IPS-15b (cell line): ENCODE measurements around the gene MYO9A.
"Not testable (repeated sequence)": the region's sequence is repeated elsewhere in the genome, so short reads cannot be mapped to it uniquely, and the experiment has no call there.

Experiments
- H3K27me3 ChIP-seq: one replicate; pipeline ENCODE4 v1.6.1; 2013; ENCODE audit warnings: low read length; ENCODE audit not compliant: control insufficient read depth, insufficient read depth
- H3K36me3 ChIP-seq: one replicate; pipeline ENCODE4 v1.6.1; 2013; ENCODE audit warnings: low read length; ENCODE audit not compliant: control insufficient read depth, insufficient read depth
- H3K4me1 ChIP-seq: one replicate; pipeline ENCODE4 v1.6.1; 2013; ENCODE audit warnings: mild to moderate bottlenecking, low read length; ENCODE audit not compliant: control insufficient read depth, insufficient read depth
- H3K4me3 ChIP-seq: one replicate; pipeline ENCODE4 v1.5.1; 2013; ENCODE audit warnings: low read depth, low read length
- H3K9ac ChIP-seq: one replicate; pipeline ENCODE4 v1.6.1; 2013; ENCODE audit warnings: low read depth, mild to moderate bottlenecking, low read length
- H3K9me3 ChIP-seq: one replicate; pipeline ENCODE4 v1.6.1; 2013; ENCODE audit warnings: mild to moderate bottlenecking, low read length; ENCODE audit not compliant: control insufficient read depth, insufficient read depth

Gene MYO9A

GRCh38 chr15:72021604-72022003 is 96.3 kb downstream of the MYO9A start:
- H3K4me1 ChIP-seq: no peaks in the 10 kb centered on the region
- no peaks in the 10 kb centered on the region for H3K36me3 ChIP-seq
- H3K27me3 ChIP-seq: no peaks in the 10 kb centered on the region
- no peaks in the 10 kb centered on the region for H3K9me3 ChIP-seq
- H3K9ac ChIP-seq: no peak overlapping the region
- no peak overlapping the region for H3K4me3 ChIP-seq

GRCh38 chr15:72020799-72021198 is 97.2 kb downstream of the MYO9A start:
- no peak overlapping the region for H3K9ac ChIP-seq
- no peak overlapping the region for H3K4me3 ChIP-seq
- no peaks in the 10 kb centered on the region for H3K4me1 ChIP-seq
- H3K9me3 ChIP-seq: no peaks in the 10 kb centered on the region
- no peaks in the 10 kb centered on the region for H3K36me3 ChIP-seq
- no peaks in the 10 kb centered on the region for H3K27me3 ChIP-seq

GRCh38 chr15:72014555-72014954 is 103.4 kb downstream of the MYO9A start:
- H3K9me3 ChIP-seq, H3K27me3 ChIP-seq, H3K4me3 ChIP-seq, H3K9ac ChIP-seq, H3K36me3 ChIP-seq, H3K4me1 ChIP-seq: not testable (repeated sequence)

DNA sequence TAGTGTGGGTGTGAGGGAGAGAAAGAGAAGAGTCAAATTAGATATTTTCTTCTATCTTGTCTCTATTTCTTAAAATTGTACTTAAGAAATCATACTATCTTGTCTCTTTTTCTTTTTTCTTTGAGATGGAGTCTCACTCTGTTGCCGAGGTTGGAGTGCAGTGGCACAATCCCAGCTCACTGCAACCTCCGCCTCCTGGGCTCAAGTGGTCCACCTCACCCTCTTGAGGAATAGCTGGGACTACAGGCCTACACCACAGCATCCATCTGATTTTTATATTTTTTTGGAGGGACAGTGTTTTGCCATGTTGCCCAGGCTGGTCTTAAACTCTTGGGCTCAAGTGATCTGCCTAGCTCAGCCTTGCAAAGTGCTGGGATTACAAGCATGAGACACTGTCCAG is 104.2 kb downstream of the MYO9A start:
- Histone ChIP-seq H3K36me3 (no peaks in the 10 kb centered on the region), H3K4me1 (no peaks in the 10 kb centered on the region), H3K27me3 (no peaks in the 10 kb centered on the region), H3K9me3 (no peaks in the 10 kb centered on the region), H3K9ac (no peak overlapping the region), H3K4me3 (no peak overlapping the region)

- H3K4me3 ChIP-seq: no peak overlapping the region
- no peaks in the 10 kb centered on the region for H3K9me3 ChIP-seq
- no peak overlapping the region for H3K9ac ChIP-seq
- no peaks in the 10 kb centered on the region for H3K4me1 ChIP-seq
- no peaks in the 10 kb centered on the region for H3K36me3 ChIP-seq
- H3K27me3 ChIP-seq: no peaks in the 10 kb centered on the region
These were observed 106.5 kb downstream of the MYO9A start for GRCh38 chr15:72011302-72011942.

DNA sequence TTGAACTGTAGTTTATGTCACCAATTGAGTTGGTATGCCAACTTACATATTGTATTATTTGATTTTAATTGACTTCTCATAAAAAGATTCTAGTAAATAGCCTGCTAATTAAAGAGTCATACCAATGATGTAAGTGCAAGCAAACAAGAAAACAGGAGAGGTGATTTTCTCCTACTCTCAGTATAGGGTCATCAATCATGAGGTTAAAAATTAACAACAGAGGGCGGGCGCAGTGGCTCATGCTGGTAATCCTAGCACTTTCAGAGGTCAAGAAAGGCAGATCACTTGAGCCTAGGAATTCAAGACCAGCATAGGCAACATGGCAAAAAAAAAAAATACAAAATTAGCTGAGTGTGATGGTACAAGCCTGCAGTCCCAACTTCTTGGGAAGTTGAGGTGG is 108.7 kb downstream of the MYO9A start:
- no peak overlapping the region for H3K4me3 ChIP-seq
- no peaks in the 10 kb centered on the region for H3K9me3 ChIP-seq
- no peaks in the 10 kb centered on the region for H3K27me3 ChIP-seq
- H3K4me1 ChIP-seq: no peaks in the 10 kb centered on the region
- no peak overlapping the region for H3K9ac ChIP-seq
- no peaks in the 10 kb centered on the region for H3K36me3 ChIP-seq

DNA sequence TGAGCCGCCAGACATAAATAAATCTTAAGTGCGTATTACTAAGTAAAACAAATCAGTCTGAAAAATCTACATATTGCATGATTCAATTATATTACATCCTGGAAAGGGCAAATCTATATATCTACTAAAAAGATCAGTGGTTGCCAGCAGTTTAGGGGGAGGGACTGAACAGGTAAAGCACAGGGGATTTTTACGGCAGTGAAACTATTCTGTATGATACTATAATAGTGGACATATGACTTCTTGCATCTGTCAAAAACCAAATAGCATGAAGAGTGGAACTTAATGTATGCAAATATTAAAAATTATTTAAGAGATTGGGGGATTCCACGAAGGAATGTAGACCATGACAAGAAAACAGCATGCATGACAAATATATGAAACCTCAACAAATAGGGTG is 111.6 kb downstream of the MYO9A start:
- H3K27me3 ChIP-seq: no peaks in the 10 kb centered on the region
- H3K4me3 ChIP-seq: no peak overlapping the region
- H3K36me3 ChIP-seq: no peaks in the 10 kb centered on the region
- no peak overlapping the region for H3K9ac ChIP-seq
- no peaks in the 10 kb centered on the region for H3K9me3 ChIP-seq
- H3K4me1 ChIP-seq: no peaks in the 10 kb centered on the region

GRCh38 chr15:72005483-72005882 is 112.5 kb downstream of the MYO9A start:
- Histone ChIP-seq H3K9me3 (no peaks in the 10 kb centered on the region), H3K9ac (no peak overlapping the region), H3K27me3 (no peaks in the 10 kb centered on the region), H3K4me1 (no peaks in the 10 kb centered on the region), H3K4me3 (no peak overlapping the region), H3K36me3 (no peaks in the 10 kb centered on the region)

DNA sequence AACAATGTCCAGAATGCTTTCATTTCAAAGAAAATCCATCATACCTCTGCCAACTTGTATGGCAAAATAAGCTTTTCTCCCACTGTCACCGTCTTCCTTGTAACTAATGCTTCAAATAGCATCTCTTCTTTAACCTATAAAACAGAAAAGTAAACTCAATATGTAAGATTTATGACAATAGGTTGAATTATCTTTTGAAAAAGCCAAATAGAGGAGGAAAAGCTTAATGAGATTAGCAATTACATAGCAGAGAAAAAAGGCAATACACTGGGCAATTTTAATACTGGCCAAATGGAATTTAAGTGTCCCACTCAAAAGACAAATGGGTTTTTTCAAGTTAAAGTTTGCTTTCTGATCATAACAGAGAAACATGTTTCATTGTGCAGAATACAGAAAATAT is 118.1 kb downstream of the MYO9A start:
- H3K36me3 ChIP-seq: no peaks in the 10 kb centered on the region
- H3K4me3 ChIP-seq: no peak overlapping the region
- H3K9me3 ChIP-seq: no peaks in the 10 kb centered on the region
- H3K9ac ChIP-seq: no peak overlapping the region
- no peaks in the 10 kb centered on the region for H3K4me1 ChIP-seq
- no peaks in the 10 kb centered on the region for H3K27me3 ChIP-seq

DNA sequence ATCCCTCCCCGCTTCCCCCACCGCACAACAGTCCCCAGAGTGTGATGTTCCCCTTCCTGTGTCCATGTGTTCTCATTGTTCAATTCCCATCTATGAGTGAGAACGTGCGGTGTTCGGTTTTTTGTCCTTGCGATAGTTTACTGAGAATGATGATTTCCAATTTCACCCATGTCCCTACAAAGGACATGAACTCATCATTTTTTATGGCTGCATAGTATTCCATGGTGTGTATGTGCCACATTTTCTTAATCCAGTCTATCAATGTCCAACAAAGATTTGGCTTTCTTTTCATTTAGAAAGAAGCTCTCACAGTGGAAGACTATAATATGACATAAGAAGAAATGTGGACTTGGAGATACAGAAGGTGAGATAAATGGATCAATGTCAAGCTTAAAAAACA is 119.2 kb downstream of the MYO9A start:
- H3K27me3 ChIP-seq, H3K9ac ChIP-seq, H3K4me3 ChIP-seq, H3K4me1 ChIP-seq, H3K9me3 ChIP-seq, H3K36me3 ChIP-seq: not testable (repeated sequence)

DNA sequence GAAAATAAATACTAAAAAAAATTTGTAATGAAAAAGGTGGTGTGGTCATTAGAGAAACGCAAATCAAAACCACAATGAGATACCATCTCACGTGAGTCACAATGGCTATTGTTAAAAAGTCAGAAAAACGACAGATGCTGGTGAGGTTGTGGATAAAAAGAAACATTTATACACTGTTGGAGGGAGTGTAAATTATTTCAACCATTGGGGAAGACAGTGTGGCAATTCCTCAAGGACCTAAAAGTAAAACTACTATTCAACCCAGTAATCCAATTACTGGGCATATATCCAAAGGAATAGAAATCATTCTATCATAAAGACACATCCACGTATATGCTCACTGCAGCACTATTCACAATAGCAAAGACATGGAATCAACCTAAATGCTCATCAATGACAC is 120.3 kb downstream of the MYO9A start:
- Histone ChIP-seq H3K36me3 (no peaks in the 10 kb centered on the region), H3K4me3 (no peak overlapping the region), H3K9ac (no peak overlapping the region), H3K27me3 (no peaks in the 10 kb centered on the region), H3K4me1 (no peaks in the 10 kb centered on the region), H3K9me3 (no peaks in the 10 kb centered on the region)

DNA sequence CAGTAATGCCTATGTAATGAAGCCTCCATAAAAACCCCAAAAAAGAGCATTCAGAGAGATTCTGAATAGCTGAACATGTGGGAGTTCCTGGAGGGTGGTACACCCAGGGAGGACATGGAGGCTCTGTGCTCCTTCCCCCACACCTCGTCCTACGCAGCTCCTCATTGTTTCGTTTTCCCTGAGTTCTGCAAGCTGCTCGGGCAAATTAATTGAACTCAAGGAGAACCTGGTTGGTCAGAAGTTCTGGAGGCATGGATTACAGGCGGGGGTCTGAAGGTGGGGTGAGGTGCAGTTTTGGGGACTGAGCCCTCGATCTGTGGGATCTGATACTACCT is 142.2 kb downstream of the MYO9A start:
- Histone ChIP-seq H3K9me3 (no peaks in the 10 kb centered on the region), H3K4me1 (no peaks in the 10 kb centered on the region), H3K4me3 (no peak overlapping the region), H3K36me3 (no peaks in the 10 kb centered on the region), H3K27me3 (no peaks in the 10 kb centered on the region), H3K9ac (no peak overlapping the region)

- no peak overlapping the region for H3K4me3 ChIP-seq
- H3K27me3 ChIP-seq: no peaks in the 10 kb centered on the region
- no peaks in the 10 kb centered on the region for H3K36me3 ChIP-seq
- no peaks in the 10 kb centered on the region for H3K4me1 ChIP-seq
- no peaks in the 10 kb centered on the region for H3K9me3 ChIP-seq
- no peak overlapping the region for H3K9ac ChIP-seq
These were observed 143.7 kb downstream of the MYO9A start for GRCh38 chr15:71974211-71974610.
